DMS 273 treated with DMSO at 0.1 percent for 48 hours (cell line): Measurements from ENCODE around the gene PPP6R1.
"Not testable (repeated sequence)": the region's sequence is repeated elsewhere in the genome, so short reads cannot be mapped to it uniquely, and the experiment has no call there.

Source experiments
- DNase-seq: peaks from one replicate; lab custom pipeline; 2025; lab: John Stamatoyannopoulos, UW

The PPP6R1 gene

GRCh38 chr19:55224679-55225414, 34.0 kb downstream of the PPP6R1 start:
- not testable (repeated sequence) for DNase-seq

GRCh38 chr19:55224038-55224665, 34.7 kb downstream of the PPP6R1 start:
- no peak for DNase-seq

GRCh38 chr19:55223291-55224037, 35.4 kb downstream of the PPP6R1 start:
- DNase-seq: no peak

- DNase-seq: no peak
These were observed 38.3 kb downstream of the PPP6R1 start for GRCh38 chr19:55220525-55220924.

GRCh38 chr19:55216461-55217198, 42.2 kb downstream of the PPP6R1 start:
- DNase-seq: peak; percentile 86

GRCh38 chr19:55213547-55213946, 45.3 kb downstream of the PPP6R1 start:
- DNase-seq: no peak

- no peak for DNase-seq
These were observed 46.4 kb downstream of the PPP6R1 start for GRCh38 chr19:55212447-55212846.

GRCh38 chr19:55209693-55210472, 48.9 kb downstream of the PPP6R1 start:
- DNase-seq: no peak

- DNase-seq: no peak
These were observed 49.7 kb downstream of the PPP6R1 start, which contains the start of gene PTPRH for GRCh38 chr19:55208880-55209692. Gene PTPRH, minus strand, starts transcription at chr19:55209501. Its CDS starts 68 bp downstream, at chr19:55209433.

- DNase-seq: no peak
These were observed 51.9 kb downstream of the PPP6R1 start for GRCh38 chr19:55206664-55207500.

GRCh38 chr19:55202199-55202598, 56.6 kb downstream of the PPP6R1 start:
- DNase-seq: not testable (repeated sequence)

- DNase-seq: no peak
These were observed 59.1 kb downstream of the PPP6R1 start for GRCh38 chr19:55199620-55200204.

- no peak for DNase-seq
These were observed 60.2 kb downstream of the PPP6R1 start for GRCh38 chr19:55198651-55199050.

- no peak for DNase-seq
These were observed 61.3 kb downstream of the PPP6R1 start for GRCh38 chr19:55197528-55197927.

GRCh38 chr19:55196803-55197202, 62.0 kb downstream of the PPP6R1 start:
- no peak for DNase-seq

GRCh38 chr19:55193481-55193880, 65.3 kb downstream of the PPP6R1 start:
- DNase-seq: no peak

- DNase-seq: no peak
These were observed 69.4 kb downstream of the PPP6R1 start for GRCh38 chr19:55189403-55189835.

- DNase-seq: no peak
These were observed 70.2 kb downstream of the PPP6R1 start for GRCh38 chr19:55188625-55189024.

- no peak for DNase-seq
These were observed 72.7 kb downstream of the PPP6R1 start for GRCh38 chr19:55186080-55186479.
